Measurements from ENCODE around the gene STAT3.
"Not testable (repeated sequence)": the region's sequence is repeated elsewhere in the genome, so short reads cannot be mapped to it uniquely, and the experiment has no call there.

The STAT3 gene

DNA sequence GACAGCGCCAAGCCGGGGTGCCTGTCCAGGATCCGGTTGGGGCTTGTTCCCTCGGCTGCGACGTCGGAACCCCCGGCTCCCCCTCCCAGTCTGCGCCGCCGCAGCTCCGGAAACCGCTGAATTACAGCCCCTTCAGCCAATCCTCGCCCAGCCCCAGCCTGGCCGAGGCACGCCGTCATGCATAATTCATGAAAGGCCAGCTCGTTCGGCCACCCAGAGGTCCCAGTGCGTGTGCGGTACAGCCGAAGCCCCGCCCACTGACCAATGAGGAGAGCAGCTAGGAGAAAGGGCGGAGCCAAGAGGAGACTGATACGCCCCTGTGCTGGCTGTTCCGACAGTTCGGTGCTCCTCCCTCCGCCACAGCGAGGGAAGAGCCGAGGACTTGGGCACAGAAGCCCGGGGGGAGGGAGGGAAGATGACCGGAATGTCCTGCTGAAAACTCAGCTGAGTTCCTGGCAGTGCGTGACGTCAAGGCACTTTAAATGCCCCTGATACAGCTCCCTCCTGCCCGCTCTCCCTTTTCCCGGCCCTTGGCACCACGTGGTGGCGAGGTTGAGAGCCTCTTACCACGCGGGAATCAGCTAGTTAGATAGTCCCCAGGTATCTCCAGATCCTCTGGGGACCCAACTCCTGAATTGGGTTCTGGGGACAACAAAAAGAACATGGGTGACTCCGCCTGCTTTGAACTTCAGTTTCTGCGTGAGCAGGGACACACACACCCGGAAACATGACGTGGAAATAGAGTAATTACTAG lies at the start of gene STAT3:
TSS of gene STAT3 (minus strand) at position 62 of the 754 bp plus-strand sequence. CDS start 39,926 bp downstream, outside the sequence.
- peak; percentile 98 for DNase-seq (ENCODE audit: low spot score)

DNA sequence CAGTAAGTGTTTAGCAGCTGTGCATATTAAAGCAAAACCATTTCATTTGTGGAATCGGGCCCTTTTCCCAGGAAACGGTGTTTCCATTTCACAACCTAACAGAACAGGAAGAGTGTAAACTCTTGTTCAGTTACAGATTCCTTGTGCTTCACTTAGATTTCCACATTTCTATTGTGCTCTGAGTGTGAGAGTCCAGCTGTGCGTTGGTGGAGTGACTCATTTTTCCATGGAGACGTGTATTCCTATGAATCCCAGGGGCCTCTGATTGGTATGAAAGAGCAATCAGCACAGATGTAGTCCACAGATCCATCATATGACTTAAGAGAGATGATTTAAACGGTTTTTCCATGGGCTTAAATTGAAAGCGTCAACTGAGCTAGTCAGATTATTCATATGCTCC lies 48.1 kb upstream of the STAT3 start:
- peak; percentile 89 for DNase-seq (ENCODE audit: low spot score)

DNA sequence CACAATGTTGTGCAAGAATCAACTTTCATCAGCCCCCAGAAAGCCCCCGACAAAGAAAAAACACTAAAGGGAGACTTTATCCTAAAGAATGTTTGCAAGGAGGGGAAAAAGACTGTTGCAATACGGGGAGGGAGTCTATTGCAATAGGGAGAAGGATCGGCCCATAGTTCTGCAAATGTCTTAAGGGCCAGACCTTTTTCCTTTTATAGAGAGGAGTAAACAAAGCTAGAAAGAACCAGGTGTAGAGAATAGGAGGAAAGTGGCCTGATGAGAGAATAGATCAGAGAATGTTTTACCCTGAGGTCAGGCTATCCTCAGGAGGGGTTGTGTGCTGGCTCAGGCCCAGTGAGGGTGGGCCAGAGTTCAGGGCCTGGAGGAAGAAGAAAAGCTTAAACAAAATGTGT lies 43.5 kb upstream of the STAT3 start:
- DNase-seq (ENCODE audit: low spot score) = no peak

DNA sequence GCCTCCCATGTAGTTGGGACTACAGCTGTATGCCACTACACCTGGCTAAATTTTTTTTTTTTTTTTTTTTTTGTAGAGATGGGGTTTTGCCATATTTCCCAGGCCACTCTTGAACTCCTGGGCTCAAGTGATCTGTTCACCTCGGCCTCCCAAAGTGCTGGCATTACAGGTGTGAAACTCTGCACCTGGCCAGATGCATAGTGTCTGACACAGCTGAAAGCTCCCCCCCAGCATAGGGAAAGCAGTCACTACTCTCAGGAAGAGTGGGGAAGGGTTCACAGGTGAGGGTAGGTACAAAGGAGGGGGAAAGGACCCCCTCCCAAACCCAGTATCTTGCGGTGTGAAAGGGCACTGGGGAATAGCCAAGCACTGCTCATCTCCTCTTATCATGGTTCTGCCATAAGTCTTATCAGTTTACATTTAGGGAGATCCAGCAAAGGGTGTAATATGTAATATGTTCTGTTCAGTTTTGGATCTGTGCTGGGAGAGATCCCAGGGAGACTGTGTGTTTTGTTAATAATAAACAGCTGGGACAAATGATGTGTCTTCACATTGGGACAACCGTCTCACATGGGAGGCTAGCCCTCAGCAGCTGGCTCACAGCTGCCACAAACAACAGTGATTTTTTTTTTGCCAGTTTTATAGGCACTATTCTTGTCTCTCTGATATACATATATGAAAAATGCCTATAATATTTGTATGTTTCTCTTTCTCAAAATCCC lies 41.6 kb upstream of the STAT3 start:
- no peak for DNase-seq (ENCODE audit: low spot score)

DNA sequence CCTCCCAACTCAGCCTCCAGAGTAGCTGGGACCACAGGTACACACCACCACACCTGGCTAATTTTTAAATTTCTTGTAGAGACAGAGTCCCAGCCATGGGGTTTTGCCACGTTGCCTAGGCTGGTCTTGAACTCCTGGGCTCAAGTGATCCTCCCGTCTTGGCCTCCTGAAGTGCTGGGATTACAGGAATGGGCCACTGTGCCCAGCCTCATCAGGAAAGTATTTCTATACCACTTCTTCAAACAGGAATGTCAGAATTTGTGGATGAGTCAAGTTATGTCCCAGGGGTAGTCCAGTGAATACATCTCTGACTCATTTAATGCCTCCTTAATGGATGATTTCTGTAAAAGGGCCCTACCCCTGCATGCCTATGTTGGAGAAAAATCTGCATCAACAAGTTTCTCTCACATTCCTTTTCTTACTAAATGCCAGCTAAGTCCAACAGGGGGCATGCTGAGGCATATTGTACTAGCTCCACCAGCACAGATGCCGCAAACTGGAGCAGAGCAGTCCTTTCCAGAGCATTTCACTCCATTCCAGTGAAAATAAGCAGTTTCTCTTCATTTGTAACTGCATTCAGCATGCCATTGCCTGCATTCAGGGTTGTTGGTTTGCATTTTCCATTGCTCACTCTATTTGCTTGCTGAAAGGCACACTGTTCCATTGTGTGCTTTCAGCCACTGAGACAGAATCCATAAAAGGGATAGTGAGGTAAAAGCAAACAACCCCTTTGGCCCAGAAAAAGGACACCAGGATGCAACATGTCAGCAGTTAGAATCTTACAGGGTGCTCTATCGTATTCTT lies 40.1 kb upstream of the STAT3 start:
- DNase-seq (ENCODE audit: low spot score) = peak; percentile 82

DNA sequence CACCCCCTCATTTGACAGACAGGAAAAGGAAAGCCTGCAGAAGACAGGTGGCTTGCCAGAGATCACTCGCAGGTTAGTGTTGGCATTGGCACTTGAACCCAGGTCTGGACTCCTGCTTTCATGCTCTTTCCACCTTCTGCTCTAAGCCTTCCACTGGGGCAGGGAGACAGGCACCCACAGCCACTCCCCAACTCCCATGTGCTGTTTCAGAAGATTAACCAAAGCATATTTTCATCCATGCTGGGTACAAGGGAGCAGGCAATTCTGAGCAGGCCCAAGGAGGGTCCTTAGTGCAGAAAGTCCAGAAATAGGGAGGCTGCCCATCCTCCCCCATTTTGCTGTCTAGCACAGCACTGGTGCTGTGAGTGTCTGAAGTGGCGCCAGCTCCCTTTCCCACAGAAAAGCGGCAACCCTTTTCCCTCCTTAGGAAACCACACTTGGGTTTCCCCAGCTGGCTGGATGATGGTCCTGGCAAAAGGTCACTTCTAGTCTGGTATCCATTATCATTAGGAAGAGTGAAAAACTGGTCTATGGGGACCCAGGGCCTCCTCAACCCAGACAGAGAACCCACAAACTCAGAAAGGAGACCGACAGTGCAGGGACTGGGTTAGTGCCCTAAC lies 36.9 kb upstream of the STAT3 start:
- no peak for DNase-seq (ENCODE audit: low spot score)

DNA sequence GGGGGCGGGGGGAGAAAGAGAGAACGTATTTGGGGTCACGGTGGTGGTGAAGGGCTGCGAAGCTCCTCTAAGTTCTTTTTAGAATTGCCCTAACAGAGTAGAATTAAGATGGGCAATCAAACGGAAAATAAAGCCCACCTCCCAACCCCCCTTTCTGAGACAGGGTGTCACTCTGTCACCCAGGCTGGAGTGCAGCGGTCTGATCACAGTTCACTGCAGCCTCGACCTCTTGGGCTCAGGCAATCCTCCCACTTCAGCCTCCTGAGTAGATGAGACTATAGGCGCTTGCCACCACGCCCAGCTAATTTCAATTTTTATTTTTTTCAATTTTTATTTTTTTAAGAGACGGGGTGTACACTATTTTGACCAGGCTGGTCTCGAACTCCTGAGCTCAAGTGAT lies 35.5 kb upstream of the STAT3 start:
- no peak for DNase-seq (ENCODE audit: low spot score)

DNA sequence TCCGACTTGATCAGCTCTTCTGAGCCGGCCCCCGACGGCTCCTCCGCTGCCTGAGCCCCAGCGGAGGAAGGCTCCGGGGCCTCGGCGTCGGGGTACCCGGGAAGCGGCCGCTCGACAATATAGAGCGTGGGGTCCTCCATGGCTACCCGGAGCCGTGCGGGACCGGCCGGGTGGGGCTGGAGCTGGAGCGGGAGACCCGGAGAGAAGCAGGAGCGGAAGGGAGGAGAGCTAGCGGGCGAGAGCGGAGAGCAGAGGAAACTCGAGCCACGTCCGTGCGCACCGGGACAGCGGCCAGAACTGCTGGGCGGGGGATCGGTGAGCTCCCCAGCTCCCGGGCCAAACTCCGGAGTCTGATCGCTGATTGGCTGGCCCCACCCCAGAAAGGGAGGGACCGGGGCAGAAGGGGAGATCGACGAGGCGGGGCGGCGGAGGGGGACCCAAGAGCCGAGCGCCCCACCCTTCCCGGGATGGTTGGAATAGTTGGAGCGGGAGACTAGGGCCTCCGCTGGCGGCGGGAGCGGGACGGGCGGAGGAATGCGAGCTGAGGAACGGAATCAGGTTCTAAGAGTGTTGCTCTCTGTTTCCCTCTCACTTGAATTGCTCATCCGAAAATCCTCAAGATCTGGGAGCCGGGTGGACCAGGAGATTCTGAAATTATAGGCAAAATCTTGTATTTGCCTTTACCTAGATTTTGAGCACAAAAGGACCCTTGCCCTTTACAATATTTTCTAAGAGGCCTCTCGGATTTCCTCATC lies 34.9 kb upstream of the STAT3 start, which contains the start of gene CAVIN1:
TSS of gene CAVIN1 (minus strand) at position 299 of the 755 bp plus-strand sequence. CDS start at position 140, 159 bp downstream.
- DNase-seq (ENCODE audit: low spot score) = peak; percentile 100

DNA sequence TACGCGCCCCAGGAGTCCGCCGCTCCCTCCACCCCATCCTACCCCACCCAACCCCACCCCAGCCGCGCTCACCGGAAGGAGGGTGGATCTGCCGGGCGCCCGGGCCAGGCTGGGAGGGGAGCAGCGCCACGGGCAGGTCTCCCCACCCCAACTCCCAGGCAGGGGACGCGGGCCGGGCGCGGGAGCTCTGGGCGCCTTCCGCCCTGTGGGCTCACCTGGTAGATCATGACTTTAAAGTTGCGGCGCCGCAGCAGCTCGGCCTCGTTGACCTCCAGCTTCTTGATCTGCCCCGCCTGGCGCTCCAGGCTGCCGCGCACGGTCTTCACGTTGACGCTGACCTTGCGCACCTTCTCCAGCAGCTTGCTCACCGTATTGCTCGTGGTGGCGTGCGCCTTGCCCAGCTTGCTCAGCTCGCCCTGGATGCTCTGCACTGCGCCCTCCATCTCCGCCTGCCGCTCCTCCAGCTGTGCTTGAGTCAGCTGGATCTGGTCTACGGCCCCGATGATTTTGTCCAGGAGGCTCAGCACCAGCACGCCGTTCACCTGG lies 34.2 kb upstream of the STAT3 start:
- peak; percentile 58 for DNase-seq (ENCODE audit: low spot score)

DNA sequence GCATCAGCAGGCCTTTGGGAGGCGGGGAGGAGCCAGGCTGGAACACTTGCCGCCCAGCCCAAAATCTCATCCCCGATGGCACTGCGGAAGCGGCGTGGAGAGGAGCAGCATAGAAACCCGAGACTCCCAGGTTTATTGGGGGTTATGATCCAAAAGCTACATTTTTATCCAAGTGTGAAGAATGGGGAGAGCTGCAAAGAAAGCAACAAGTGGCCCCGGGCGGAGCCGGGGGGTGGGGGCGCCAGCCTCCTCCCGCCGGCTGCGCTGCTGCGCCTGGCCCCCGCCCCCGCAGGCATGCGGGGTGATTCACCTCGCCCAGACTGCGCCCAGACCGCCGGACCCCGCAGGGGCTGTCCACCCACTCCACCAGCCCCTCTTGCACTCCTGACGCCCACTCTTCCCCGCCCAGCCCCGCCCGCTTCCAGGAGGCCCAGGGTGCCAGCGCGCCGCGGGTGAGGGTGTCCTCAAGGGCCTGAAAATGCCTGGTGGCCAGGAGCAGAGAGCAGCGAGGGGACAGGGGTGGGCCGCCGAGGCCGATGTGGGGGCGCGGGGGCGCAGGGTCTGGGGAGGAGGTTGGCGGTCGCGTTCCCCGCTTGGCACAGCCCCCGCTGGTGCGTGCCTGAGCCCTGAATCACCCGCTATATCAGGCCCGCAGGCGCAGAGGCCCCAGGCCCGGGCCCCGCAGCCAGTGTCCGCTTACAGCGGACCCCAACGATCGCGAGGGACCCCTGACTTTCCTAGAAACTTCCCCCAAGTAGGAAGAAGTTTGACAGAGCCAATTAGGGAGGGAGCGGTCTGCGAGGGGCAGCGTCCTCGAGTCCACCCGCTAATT lies 33.5 kb upstream of the STAT3 start:
- DNase-seq (ENCODE audit: low spot score) = peak; percentile 87

DNA sequence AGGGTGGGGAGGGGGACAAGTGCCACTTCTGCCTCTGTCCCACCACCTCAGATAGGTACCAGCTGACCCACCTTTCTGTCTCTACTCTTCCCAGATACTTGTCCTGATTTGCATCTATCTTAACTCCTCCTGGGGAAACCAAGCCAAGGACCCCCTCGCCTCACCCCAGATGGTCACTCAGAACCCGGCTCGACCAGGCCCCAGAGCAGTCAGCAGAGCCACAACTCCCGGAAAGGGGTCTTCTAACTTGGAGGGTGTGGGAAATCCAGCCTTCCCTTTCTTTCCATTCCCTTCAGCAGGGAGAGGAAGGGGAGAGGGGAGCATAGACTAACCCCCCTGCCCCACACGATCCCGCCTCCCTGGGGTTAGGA lies 32.9 kb upstream of the STAT3 start:
- no peak for DNase-seq (ENCODE audit: low spot score)

DNA sequence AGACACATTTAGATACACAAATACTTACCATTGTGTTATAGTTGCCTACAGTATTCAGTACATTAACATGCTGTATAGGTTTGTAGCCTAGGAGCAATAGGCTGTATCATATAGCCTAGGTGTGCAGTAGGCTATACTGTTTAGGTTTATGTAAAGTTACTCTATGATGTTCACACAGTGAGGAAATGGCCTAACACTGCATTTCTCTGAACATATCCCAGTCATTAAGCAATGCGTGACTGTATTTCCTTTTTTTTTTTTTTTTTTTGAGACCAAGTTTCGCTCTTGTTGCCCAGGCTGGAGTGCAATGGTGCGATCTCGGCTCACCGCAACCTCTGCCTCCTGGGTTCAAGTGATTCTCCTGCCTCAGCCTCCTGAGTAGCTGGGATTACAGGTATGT lies 29.7 kb upstream of the STAT3 start:
- not testable (repeated sequence) for DNase-seq (ENCODE audit: low spot score)

DNA sequence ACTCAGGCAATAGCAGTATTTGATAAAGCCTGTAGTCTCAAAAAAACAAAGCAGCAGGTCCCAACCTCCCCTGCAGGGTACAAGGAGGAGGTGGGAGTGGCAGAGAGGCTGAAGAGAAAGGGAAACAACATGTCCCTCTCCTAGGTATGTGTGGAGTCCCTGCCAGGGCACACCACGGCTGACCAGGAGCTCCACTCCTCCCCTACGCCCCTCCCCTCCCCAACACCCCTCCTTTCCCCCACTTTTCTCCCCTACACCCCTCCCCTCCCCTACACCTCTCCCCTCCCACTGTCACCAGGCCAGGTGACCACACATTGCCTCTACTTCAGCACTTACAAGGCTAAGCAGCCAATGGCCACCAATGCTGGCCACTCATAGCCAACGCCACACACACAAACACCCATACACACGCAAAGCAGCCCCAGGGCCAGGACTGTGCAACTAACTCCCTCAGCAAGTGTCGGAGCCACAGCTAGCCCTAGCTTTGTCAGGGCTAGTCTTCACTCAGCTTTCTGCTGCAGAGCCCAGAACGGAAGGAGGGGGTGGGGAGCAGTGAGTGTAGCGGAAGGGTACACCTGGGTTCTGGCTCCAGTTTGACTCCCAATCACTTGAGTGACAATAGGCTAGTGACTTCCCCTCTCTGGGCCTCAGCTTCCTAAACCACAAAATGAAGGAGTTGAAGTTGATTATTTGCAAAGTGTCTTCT lies 26.6 kb upstream of the STAT3 start:
- DNase-seq (ENCODE audit: low spot score) = no peak

DNA sequence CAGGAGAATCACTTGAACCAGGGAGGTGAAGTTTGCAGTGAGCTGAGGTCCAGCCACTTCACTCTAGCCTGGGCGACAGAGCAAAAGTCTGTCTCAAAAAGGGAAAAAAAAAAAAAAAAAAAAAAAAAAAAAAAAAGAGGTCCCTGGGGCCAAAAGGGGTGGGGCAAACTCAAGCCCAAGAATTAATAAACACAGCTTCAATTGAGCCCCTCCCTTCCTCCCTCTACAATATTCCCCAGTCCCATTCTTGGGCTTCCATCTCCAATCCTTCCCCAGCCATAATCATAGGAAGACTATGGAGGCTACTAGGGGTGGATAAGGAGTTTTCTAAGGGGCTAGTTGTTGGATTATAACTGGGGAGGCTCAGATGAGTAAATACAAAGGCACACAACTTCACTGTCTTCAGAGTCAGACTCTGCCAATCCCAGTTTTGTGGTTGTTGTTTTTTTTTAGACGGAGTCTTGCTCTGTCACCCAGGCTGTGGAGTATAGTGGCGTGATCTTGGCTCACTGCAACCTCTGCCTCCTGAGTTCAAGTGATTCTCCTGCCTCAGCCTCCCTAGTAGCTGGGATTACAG lies 25.3 kb upstream of the STAT3 start:
- DNase-seq (ENCODE audit: low spot score) = peak; percentile 29

DNA sequence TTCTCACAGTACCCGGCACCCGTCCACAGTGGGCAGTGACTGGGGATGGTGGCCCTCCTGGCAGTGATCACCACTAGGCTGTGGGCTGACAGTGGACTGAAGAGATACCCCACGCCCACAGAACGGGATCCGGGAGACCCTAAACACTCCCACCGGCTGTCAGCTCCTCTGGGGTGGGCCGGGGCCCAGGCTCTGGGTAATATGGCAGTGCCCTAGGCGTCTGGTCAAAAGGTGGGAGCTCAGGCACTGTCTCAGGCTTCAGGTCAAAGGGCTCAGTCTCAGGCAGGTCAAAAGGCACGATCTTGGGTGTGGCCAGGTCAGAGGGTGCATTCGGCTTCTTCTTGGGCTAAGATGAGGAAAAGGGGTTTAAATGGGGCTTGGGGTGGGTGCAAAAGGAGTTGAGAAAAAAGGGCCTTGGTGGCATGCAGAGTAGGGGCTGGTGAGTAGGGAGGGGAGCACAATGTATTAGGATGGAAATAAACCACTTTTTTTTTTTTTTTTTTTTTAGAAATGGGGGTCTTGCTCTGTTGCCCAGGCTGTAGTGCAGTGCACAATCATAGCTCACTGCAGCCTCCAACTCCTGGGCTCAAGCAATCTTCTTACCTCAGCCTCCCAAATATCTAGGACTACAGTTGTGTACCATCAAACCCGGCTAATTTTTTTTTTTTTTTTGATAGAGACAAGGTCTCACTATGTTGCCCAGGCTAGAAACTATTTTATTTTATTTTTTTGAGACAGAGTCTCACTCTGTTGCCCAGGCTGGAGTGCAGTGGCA lies 23.9 kb upstream of the STAT3 start:
- no peak for DNase-seq (ENCODE audit: low spot score)

DNA sequence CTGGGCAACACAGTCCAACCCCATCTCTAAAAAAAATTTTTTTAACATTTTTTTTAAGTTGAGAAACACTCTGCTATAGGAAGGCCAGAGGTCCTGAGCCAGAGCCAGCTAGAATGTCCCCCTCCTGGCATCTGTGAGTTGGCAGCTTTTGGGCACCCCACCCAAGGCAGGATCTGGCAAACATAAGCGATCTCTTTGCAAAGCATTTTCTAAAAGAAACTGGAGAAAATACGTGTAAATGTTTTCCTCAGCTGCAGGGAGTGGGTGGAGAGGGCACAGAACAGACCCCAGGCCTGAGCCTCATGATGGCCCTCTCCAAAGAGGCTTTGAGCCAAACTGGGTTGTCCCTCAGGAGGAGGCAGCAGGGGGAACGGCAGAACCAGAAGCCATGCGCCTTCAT lies 23.1 kb upstream of the STAT3 start:
- DNase-seq (ENCODE audit: low spot score) = no peak

DNA sequence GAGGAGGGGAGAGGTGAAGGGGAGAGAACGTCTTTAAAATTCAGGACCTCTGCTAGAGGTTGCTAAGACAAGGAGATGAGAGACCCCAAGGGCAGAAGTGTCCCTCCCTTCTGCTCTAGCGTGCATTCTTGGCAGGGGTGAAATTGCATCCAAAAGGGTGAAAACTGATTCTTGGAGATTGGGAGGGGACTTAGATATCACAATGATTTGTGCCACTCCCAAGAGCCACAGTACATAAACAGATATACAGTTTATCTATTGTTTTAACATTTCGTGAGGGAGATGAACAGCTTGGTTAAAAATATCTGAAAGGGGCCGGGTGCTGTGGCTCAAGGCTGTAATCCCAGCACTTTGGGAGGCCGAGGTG lies 22.1 kb upstream of the STAT3 start:
- DNase-seq (ENCODE audit: low spot score) = no peak

DNA sequence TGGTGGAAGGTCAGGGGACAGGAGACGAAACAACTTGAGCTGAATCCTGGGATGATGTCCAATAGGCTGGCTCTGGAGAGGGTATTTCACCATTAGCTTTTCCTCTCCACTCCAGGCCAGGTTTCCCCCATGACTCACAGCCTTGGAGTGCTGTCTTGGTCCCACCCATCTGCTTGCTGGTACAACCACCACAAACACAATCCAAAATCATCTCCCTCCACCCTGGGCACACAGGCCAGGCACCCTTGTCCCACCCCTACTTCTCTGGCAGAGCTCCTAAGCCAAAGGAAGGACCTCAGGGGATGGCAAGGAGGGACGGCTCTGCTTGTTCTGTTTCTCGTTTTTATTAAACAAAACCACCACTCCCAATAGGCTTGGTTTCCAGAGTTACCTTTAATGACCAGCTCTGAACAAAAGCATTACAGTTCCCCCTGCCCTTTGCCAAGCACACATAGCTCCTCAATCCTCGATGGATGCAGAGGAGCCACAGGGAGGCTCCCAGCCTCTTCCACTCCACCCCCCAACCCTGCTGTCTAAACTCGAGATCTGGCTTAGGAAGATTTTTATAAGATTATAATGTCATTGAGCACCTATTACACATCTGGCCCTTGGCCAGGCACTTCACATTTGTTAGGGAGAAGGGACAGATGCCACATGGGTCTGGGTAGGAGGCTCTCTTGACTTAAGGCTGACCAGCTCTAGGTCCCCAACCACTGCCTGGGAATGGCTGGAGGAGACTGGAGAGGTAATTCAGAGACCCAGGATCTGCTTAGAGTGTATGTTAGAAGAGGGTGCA lies 21.5 kb upstream of the STAT3 start:
- peak; percentile 91 for DNase-seq (ENCODE audit: low spot score)

Measured in GM03348 (cell line).